ENCODE results near the gene CHD1L. TPM values are rescaled to one million over a fixed set of nuclear protein-coding genes. Genes with fewer than 3 reads are reported as not detected.
"Not testable (repeated sequence)": the region's sequence is repeated elsewhere in the genome, so short reads cannot be mapped to it uniquely, and the experiment has no call there.

CHD1L gene
- total RNA-seq, 1 experiment from 2014 or later, result 97.1 TPM

- Histone ChIP-seq H3K27me3 (no peaks in the 10 kb centered on the region), H3K36me3 (peaks cover 97% of the 10 kb centered on the region), H3K9me3 (peaks cover 32% of the 10 kb centered on the region), H3K4me3 (no peak overlapping the region)
- DNase-seq, result no peak
Observed at GRCh38 chr1:147292012-147292411, 49.5 kb downstream of the CHD1L start.

GRCh38 chr1:147292631-147293251 lies 50.3 kb downstream of the CHD1L start:
- Histone ChIP-seq H3K27me3 (no peaks in the 10 kb centered on the region), H3K9me3 (peaks cover 32% of the 10 kb centered on the region), H3K4me3 (no peak overlapping the region), H3K36me3 (peaks cover 97% of the 10 kb centered on the region)
- peak; percentile 67 for DNase-seq

GRCh38 chr1:147297438-147297837 lies 55.0 kb downstream of the CHD1L start:
- Histone ChIP-seq H3K9me3 (peaks cover 43% of the 10 kb centered on the region), H3K4me3 (no peak overlapping the region), H3K27me3 (no peaks in the 10 kb centered on the region), H3K36me3 (peaks cover 62% of the 10 kb centered on the region)
- DNase-seq, result no peak

GRCh38 chr1:147305803-147306202 lies 63.3 kb downstream of the CHD1L start:
- H3K4me3 ChIP-seq, DNase-seq, H3K27me3 ChIP-seq, H3K36me3 ChIP-seq: not testable (repeated sequence)
- H3K9me3 ChIP-seq, result peaks cover 69% of the 10 kb centered on the region

GRCh38 chr1:147316968-147317367 lies 74.5 kb downstream of the CHD1L start:
- Histone ChIP-seq H3K4me3 (no peak overlapping the region), H3K27me3 (no peaks in the 10 kb centered on the region), H3K36me3 (no peaks in the 10 kb centered on the region), H3K9me3 (0 out of 2 replicates have a peak, but pooled peaks cover 7% of the 10 kb centered on the region)
- no peak for DNase-seq

- H3K4me3 ChIP-seq, H3K9me3 ChIP-seq, H3K36me3 ChIP-seq, DNase-seq, H3K27me3 ChIP-seq: not testable (repeated sequence)
Observed at GRCh38 chr1:147326933-147327687, 84.6 kb downstream of the CHD1L start.

GRCh38 chr1:147334292-147334691 lies 91.8 kb downstream of the CHD1L start:
- Histone ChIP-seq H3K9me3 (no peaks in the 10 kb centered on the region), H3K27me3 (no peaks in the 10 kb centered on the region; the same call in 1 of the 2 replicates), H3K36me3 (no peaks in the 10 kb centered on the region), H3K4me3 (no peak overlapping the region)
- DNase-seq, result no peak

- H3K27me3 ChIP-seq, result no peaks in the 10 kb centered on the region; the same call in 1 of the 2 replicates
- no peak overlapping the region for H3K4me3 ChIP-seq
- no peak for DNase-seq
- no peaks in the 10 kb centered on the region for H3K36me3 ChIP-seq
- no peaks in the 10 kb centered on the region for H3K9me3 ChIP-seq
Observed at GRCh38 chr1:147336291-147336690, 93.8 kb downstream of the CHD1L start.

- no peaks in the 10 kb centered on the region for H3K9me3 ChIP-seq
- no peak for DNase-seq
- no peaks in the 10 kb centered on the region; the same call in 1 of the 2 replicates for H3K27me3 ChIP-seq
- no peak overlapping the region for H3K4me3 ChIP-seq
- H3K36me3 ChIP-seq, result no peaks in the 10 kb centered on the region
Observed at GRCh38 chr1:147337040-147337630, 94.7 kb downstream of the CHD1L start.

- Histone ChIP-seq H3K36me3 (no peaks in the 10 kb centered on the region), H3K27me3 (no peaks in the 10 kb centered on the region; the same call in 1 of the 2 replicates), H3K4me3 (no peak overlapping the region), H3K9me3 (no peaks in the 10 kb centered on the region)
- DNase-seq, result no peak
Observed at GRCh38 chr1:147338571-147338970, 96.1 kb downstream of the CHD1L start.

GRCh38 chr1:147341246-147341645 lies 98.8 kb downstream of the CHD1L start:
- no peak for DNase-seq
- no peaks in the 10 kb centered on the region for H3K36me3 ChIP-seq
- no peak overlapping the region for H3K4me3 ChIP-seq
- H3K27me3 ChIP-seq, result no peaks in the 10 kb centered on the region; the same call in 1 of the 2 replicates
- H3K9me3 ChIP-seq, result no peaks in the 10 kb centered on the region

Other genes with a start within 250 kb of the CHD1L start
- gene PRKAB2, start 70.2 kb upstream of the CHD1L start, total RNA-seq (2014; rRNA removed; shearing (Covaris generic); ENCODE audit: low replicate concordance), result 9.5 and 16.0 TPM in 2 replicates
- not detected in 2 replicates for gene FMO5, start 17.3 kb upstream of the CHD1L start, total RNA-seq (2014; rRNA removed; shearing (Covaris generic); ENCODE audit: low replicate concordance)